ENCODE data around the gene FBXO47.

DNA sequence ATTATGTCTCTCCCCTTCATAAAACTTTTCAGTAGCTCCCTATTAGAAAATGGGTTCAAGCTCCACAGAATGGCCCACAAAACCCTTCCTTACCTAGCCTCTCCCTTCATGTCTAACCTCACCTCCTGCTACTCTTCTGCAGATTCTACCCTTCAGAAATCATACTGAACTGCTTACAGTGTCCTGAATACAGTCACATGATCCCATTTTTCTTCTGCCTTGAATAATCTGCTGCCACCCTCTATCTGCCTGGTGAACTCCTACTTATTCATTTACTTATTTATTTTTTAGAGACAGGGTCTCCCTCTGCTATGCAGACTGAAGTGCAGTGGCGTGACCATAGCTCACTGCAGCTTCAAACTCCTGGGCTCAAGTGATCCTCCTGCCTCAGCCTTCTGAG, 26.8 kb downstream of the FBXO47 start:
- TF ChIP-seq, protein P1, sequence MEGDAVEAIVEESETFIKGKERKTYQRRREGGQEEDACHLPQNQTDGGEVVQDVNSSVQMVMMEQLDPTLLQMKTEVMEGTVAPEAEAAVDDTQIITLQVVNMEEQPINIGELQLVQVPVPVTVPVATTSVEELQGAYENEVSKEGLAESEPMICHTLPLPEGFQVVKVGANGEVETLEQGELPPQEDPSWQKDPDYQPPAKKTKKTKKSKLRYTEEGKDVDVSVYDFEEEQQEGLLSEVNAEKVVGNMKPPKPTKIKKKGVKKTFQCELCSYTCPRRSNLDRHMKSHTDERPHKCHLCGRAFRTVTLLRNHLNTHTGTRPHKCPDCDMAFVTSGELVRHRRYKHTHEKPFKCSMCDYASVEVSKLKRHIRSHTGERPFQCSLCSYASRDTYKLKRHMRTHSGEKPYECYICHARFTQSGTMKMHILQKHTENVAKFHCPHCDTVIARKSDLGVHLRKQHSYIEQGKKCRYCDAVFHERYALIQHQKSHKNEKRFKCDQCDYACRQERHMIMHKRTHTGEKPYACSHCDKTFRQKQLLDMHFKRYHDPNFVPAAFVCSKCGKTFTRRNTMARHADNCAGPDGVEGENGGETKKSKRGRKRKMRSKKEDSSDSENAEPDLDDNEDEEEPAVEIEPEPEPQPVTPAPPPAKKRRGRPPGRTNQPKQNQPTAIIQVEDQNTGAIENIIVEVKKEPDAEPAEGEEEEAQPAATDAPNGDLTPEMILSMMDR (IDR thresholded peaks at IDR 0.05): no peak
- TF ChIP-seq POLR2AphosphoS5 (IDR thresholded peaks at IDR 0.05; ENCODE audit: insufficient read depth in 1 of 2, low read depth in 1 of 2): no peak
